Stimulated activated CD8-positive, alpha-beta memory T cell treated with anti-CD3 and anti-CD28 coated beads, Interleukin-12 subunit alpha, Interleukin-12 subunit beta, amount 100 ng/mL, for 4 hours (primary cell): ENCODE results near the gene KRT79.

ENCODE experiments used
- DNase-seq: peaks from one replicate; pipeline ENCODE4 v3.0.0-alpha.2; 2020; ENCODE audit warnings: low read depth

Gene KRT79

GRCh38 chr12:52834727-52835001 is 553 bp upstream of the KRT79 start:
- DNase-seq: no peak

- no peak for DNase-seq
Observed at GRCh38 chr12:52832985-52833905, 866 bp downstream of the KRT79 start.

GRCh38 chr12:52832451-52832850 is 1.7 kb downstream of the KRT79 start:
- no peak for DNase-seq

GRCh38 chr12:52831251-52831650 is 2.9 kb downstream of the KRT79 start:
- DNase-seq: no peak

GRCh38 chr12:52829986-52830770 is 3.9 kb downstream of the KRT79 start:
- no peak for DNase-seq

GRCh38 chr12:52828591-52829021 is 5.5 kb downstream of the KRT79 start:
- DNase-seq: no peak

- no peak for DNase-seq
Observed at GRCh38 chr12:52828156-52828555, 6.0 kb downstream of the KRT79 start.

GRCh38 chr12:52827499-52828090 is 6.5 kb downstream of the KRT79 start:
- DNase-seq: no peak

- no peak for DNase-seq
Observed at GRCh38 chr12:52826611-52827498, 7.3 kb downstream of the KRT79 start.

- DNase-seq: no peak
Observed at GRCh38 chr12:52825961-52826360, 8.2 kb downstream of the KRT79 start.

- no peak for DNase-seq
Observed at GRCh38 chr12:52824741-52825410, 9.2 kb downstream of the KRT79 start.

GRCh38 chr12:52823761-52824450 is 10.2 kb downstream of the KRT79 start:
- no peak for DNase-seq

- DNase-seq: no peak
Observed at GRCh38 chr12:52822771-52823510, 11.2 kb downstream of the KRT79 start.

- DNase-seq: no peak
Observed at GRCh38 chr12:52821826-52822660, 12.1 kb downstream of the KRT79 start.

GRCh38 chr12:52821071-52821730 is 12.9 kb downstream of the KRT79 start:
- no peak for DNase-seq

GRCh38 chr12:52820521-52820920 is 13.6 kb downstream of the KRT79 start:
- no peak for DNase-seq

GRCh38 chr12:52819731-52820510 is 14.2 kb downstream of the KRT79 start:
- no peak for DNase-seq
